SK-MEL-5 (cell line): ENCODE measurements around the gene PI4K2A. TPM values are rescaled to one million over a fixed set of nuclear protein-coding genes. Genes with fewer than 3 reads are reported as not detected.

Experiments
- DNase-seq: peaks from one replicate; pipeline ENCODE4 v3.0.0-alpha.2; 2016; ENCODE audit warnings: low read depth, low spot score
- in situ Hi-C: cut with HindIII; loops from 2 replicates; pipeline ENCODE4 v1.10.0; 2016; ENCODE audit warnings: low sequenced_read_pairs, high pct_unique_total_duplicates, low pct_unique_long_range_greater_than_20kb
- polyA plus RNA-seq, 2 experiments: library from polyadenylated mRNA; depleted of rRNA; stranded (reverse); fragments of >200 nt; gene quantifications; 2 replicates each; pipeline ENCODE4 v1.2.3, GENCODE V29; 2015
- total RNA-seq: library from RNA; depleted of rRNA; stranded (reverse); fragments of >200 nt; shearing (Covaris generic); gene quantifications from 2 replicates; pipeline ENCODE4 v1.2.3, GENCODE V29; 2014; rRNA removed

PI4K2A gene
- 15.0 and 15.3 TPM in 2 replicates for total RNA-seq
- polyA plus RNA-seq (2015; cell fraction: cytosol; rRNA removed), result 22.5 and 22.6 TPM in 2 replicates
- 7.3 and 8.1 TPM in 2 replicates for polyA plus RNA-seq (2015; cell fraction: nucleus; rRNA removed)

- in situ Hi-C loops, result no loop called here
- peak; percentile 98 for DNase-seq
Observed at GRCh38 chr10:97640174-97640867, at the start of gene PI4K2A. Gene PI4K2A (plus strand): TSS chr10:97640671. CDS start chr10:97640743, 72 bp downstream.

DNA sequence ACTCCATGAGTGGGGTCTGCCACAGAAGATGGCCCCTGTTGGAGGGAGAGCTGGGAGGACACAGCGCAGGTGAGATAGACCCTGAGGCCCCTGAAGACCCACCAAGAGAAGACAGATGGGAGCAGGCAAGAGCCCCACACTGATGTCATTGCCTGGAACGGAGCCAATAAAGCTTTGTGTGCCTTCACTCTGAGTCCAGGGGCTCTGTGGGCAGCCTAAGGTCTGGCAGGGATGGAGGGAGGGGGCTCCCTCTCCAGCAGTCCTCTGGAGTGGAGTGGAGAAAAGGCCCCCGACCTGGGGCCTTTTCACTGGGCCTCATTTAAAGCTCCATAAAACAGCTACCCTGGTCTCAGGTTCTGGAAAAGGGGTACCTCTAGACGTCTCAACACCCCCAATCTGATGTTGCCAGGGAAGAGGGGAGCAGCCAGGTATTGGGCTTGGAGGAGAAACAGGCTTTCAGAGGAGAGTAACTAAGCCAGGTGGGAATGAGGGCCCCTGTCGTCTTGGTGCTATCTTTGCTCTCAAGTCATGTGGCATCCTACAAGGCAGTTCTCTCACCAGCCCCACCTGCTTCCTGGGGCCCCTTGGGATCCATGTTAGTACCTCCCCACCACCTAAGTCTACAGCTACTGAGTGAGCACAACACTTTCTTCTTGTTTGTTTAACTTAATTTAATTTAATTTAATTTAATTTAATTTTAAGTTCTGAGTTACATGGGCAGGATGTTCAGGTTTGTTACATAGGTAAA, 49.5 kb upstream of the PI4K2A start:
- in situ Hi-C loops, result no loop called here

DNA sequence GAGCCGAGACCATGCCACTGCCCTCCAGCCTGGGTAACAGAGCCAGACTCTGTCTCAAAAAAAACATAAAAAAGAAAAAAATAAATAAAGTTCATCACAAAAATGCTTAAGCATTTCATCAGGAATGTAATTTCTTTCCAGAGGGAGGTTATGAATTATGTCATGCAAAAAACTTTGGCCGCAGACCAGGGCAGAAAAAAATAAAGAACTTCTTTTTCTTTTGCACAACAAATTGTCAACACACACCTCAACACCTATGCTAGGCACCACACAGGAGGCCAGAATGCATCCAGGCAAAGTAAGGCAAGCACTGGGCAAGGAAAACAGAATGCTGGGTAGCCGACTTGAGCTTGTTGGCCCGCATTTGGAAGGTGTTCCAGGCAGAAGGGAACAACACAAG, 47.0 kb upstream of the PI4K2A start:
- DNase-seq, result no peak
- in situ Hi-C loops, result no loop called here

More for the DNA sequence above, 49.5 kb upstream of the PI4K2A start:
- no peak for DNase-seq

DNA sequence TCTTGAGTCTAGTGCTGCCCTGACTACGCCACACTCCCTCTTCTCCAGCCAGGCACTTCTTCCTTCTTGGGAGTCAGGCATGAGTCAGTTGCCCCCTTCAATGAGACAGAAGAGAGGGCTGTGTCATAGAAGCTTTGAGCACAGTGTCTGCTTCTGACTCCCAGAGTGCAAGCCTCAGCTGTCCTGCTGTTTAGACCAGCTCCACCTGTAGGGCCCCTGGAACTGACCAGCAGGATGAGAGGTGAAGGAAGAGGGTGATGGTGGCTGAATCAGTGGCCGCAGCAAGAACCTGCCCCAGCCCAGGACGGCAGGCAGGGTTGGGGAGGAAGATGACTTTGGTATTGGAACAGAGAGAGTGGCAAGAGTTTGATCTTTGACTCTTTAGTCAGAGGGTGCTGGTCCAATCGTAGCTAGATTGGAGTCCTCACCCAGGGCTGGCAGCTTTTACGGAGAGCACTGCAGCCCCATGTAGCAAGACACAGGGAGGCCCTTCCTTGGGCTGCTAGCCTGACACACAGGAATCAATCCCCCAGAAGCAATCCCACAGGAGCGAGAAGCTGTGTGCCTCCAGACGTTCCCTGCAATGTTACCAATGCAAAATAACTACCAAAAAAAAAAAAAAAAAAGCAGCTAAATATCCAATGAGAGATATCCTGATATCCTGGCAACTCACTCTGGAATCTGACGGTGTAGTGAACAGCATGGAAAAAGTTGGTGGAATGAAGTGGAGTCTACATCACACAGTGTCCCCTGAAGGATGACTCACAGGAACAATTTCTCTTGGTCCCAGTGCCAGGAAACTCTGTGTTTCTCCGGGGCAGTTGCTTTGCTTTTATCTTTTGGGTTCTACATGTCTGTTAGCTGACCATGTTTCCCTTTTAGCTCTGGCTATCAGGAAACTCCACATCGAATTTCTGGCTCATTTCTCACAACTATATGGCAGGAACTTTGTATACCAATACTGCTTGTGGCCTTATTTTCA, 44.1 kb upstream of the PI4K2A start:
- no peak for DNase-seq
- in situ Hi-C loops, result no loop called here

DNA sequence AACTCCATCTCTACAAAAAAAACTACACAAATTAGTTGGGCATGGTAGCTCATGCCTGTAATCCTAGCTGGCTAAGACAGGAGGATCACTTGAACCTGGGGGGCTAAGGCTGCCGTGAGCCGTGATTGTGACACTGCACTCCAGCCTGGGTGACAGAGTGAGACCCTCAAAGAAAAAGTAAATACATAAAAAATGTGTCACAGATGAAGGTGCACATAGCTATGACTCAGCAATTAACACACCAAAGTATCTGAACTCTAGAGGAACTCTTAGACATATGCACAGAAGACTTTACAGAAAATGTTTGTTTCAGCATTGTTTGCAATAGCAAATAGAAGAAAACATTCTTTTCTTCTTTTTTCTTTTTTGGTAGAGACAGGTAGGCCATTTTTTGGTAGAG, 42.7 kb upstream of the PI4K2A start:
- in situ Hi-C loops, result no loop called here
- DNase-seq, result no peak

DNA sequence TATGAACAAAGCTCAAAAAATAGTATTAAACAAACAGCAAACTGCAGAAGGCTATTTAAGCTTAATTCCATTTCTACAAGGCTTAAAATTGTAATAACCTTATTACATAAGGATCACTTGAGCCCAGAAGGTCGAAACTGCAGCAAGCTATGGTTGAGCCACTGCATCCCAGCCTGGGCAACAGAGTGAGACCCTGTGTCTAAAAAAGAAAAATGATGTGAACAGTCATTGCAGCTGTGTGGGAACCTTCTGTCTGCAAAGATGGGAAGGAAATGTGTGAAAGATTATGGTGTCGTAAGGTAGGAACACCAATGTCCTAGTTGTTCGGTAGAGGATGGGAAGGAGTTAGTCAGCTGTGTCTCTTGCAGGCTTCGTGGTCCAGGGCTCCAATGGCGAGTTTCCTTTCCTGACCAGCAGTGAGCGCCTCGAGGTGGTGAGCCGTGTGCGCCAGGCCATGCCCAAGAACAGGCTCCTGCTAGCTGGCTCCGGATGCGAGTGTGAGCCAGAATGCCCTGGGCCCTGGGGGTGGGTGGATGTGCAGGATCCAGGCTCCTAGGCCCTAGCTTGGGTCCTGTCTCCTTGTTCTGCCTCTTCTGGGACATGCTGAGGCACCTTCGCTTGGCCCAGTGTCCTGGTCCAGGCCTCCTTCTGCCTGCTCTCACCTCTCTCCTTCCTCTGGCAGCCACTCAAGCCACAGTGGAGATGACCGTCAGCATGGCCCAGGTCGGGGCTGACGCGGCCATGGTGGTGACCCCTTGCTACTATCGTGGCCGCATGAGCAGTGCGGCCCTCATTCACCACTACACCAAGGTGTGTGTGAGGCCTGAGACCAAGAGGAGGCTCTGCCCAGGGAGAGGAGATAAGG, 41.8 kb upstream of the PI4K2A start:
- in situ Hi-C loops, result no loop called here
- no peak for DNase-seq

DNA sequence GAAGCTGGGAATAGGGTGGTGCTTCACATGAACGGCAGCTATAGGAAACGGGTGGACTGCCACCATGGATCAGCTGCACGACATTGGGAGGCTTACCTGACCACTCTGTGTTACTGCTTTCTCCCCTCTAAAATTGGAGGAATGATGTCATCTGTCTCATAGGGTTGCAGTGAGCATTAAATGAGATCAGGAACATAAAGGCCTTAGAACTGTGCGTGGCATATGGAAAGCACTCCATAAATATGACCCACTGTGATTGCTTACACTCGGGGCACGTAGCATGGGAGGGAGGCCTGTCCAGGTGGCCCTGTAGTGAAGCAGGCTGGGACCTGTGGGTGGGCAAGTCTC, 41.2 kb upstream of the PI4K2A start:
- in situ Hi-C loops, result no loop called here
- DNase-seq, result no peak

GRCh38 chr10:97600616-97601015, 39.9 kb upstream of the PI4K2A start:
- DNase-seq, result no peak
- in situ Hi-C loops, result no loop called here

DNA sequence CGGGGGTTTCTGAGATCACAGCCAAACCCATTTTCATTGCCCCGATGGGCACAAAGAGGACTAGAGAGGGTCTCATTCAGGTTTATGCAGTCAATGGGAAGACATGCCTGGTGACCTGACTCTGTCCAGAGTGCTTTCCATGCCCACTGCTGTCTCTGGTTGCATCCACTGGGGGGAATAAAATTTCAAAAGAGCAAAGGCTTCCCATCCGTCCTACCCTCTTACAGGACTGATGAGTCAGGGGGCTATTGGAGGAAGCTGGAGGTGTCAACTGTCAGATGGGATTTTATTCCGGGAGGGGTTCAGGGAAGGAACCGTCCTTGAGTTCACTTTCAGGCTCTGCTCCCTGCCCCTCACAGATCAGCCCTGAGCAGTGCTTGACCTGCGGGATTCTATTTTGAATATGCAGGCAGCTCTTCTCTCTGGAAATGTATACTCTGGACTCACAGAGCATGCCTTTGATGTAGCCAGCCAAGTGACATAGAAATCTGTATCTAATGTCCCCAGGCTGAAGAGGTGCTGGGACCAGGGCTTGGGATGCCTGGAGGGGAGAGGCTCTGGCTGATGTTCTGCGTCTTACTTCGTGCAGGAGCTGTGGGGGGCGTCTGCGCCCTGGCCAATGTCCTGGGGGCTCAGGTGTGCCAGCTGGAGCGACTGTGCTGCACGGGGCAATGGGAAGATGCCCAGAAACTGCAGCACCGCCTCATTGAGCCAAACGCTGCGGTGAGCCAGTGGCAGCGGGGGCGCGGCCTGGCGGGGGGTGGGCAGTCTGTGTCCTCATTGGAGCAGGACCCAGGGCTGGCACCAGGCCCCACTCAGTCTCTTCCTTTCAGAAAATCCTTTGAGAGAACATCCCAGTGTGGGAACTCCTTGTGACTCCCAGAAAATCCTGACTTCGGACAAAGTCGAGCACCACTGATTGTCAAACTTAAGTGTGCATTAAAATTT, 38.9 kb upstream of the PI4K2A start:
- DNase-seq, result no peak
- in situ Hi-C loops, result no loop called here

DNA sequence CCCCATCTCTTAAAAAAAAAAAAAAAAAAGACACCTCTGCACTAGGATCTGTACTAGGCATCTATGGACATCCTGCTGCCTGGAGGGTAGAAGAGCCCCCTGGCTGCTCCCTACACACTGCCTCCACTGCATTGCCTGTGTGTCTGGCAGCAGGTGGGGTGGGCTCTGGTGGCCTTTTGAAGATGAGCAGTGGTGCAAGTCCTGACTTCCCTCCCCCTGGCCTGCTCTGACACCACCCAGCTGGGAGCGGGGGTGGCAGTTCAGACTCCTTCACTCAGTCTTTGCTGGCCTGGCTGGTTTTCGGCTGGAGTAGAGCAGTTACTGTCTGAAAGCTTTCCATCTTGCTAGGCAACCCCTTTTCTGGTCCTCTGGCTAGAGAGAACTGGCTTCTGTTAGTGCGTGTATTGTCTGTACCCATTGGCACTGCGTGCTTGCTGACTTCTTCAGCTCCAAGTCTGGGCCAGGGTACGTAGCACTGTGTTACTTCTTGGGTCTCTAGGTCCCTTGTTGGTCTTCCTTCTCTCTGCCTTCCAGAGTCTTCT, 33.3 kb upstream of the PI4K2A start:
- in situ Hi-C loops, result no loop called here
- DNase-seq, result no peak

GRCh38 chr10:97608991-97609561, 31.4 kb upstream of the PI4K2A start:
- no peak for DNase-seq
- in situ Hi-C loops, result no loop called here

- in situ Hi-C loops, result no loop called here
Observed at GRCh38 chr10:97611473-97611872, 29.0 kb upstream of the PI4K2A start.

GRCh38 chr10:97612386-97612785, 28.1 kb upstream of the PI4K2A start:
- in situ Hi-C loops, result no loop called here
- DNase-seq, result peak; percentile 68

More at GRCh38 chr10:97611473-97611872, 29.0 kb upstream of the PI4K2A start:
- DNase-seq, result no peak

- no peak for DNase-seq
Observed at GRCh38 chr10:97618285-97618684, 22.2 kb upstream of the PI4K2A start.

DNA sequence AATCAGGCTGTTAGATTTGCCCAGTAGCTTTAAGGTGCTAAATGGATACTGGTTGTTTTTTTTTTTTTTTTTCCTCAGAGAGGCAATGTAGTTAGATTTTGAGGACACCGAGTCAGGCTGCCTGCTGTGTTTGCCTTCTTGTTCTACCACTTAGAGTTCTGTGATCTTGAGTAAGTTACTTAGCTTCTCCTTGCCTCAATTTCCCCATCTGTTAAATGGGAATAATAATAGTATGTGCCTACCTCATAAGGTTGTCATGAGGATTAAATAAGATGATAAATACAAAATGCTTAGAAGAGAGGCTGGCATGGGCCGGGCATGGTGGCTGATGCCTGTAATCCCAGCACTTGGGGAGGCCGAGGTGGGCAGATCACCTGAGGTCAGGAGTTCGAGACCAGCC, 21.7 kb upstream of the PI4K2A start:
- no peak for DNase-seq
- in situ Hi-C loops, result no loop called here

More at GRCh38 chr10:97618285-97618684, 22.2 kb upstream of the PI4K2A start:
- in situ Hi-C loops, result no loop called here
